KBM-7 (cell line): Measurements from ENCODE around the gene WNT1.
A peak's percentile ranks its signal among the peaks of the same experiment; 100 is the strongest.

Experiments used
- DNase-seq: peaks from one replicate; pipeline ENCODE4 v3.0.0-alpha.2; 2015
- in situ Hi-C: fragments of 300-500 bp; cut with MboI; formaldehyde crosslinking; loops from 2 replicates; pipeline ENCODE4 v1.14.3; 2020; ENCODE audit warnings: low sequenced_read_pairs, low pct_unique_long_range_greater_than_20kb, mixed read lengths

WNT1 gene

GRCh38 chr12:48996794-48997718, 18.9 kb downstream of the WNT1 start:
- in situ Hi-C loops, result no loop called here
- peak; percentile 83 for DNase-seq

- in situ Hi-C loops, result no loop called here
- peak; percentile 29 for DNase-seq
Observed at GRCh38 chr12:48997719-48998496, 19.8 kb downstream of the WNT1 start.

- DNase-seq, result peak; percentile 55
- in situ Hi-C loops, result no loop called here
Observed at GRCh38 chr12:48998497-48999353, 20.6 kb downstream of the WNT1 start.

GRCh38 chr12:48999371-49000131, 21.4 kb downstream of the WNT1 start, which contains the start of gene DDN:
Gene DDN (minus strand): TSS chr12:48999375. CDS start chr12:48999287, 88 bp downstream.
- peak; percentile 93 for DNase-seq
- in situ Hi-C loops, result no loop called here

- no peak for DNase-seq
- in situ Hi-C loops, result no loop called here
Observed at GRCh38 chr12:49000346-49000745, 22.2 kb downstream of the WNT1 start.

GRCh38 chr12:49008943-49009342, 30.8 kb downstream of the WNT1 start:
- DNase-seq, result no peak

GRCh38 chr12:49010092-49010668, 32.1 kb downstream of the WNT1 start:
- no peak for DNase-seq
- in situ Hi-C loops, result no loop called here

More at GRCh38 chr12:49008943-49009342, 30.8 kb downstream of the WNT1 start:
- in situ Hi-C loops, result no loop called here

GRCh38 chr12:49012739-49013138, 34.6 kb downstream of the WNT1 start:
- DNase-seq, result no peak
- in situ Hi-C loops, result no loop called here

- DNase-seq, result no peak
- in situ Hi-C loops, result no loop called here
Observed at GRCh38 chr12:49013428-49013827, 35.3 kb downstream of the WNT1 start.

GRCh38 chr12:49014547-49014946, 36.4 kb downstream of the WNT1 start:
- no peak for DNase-seq
- in situ Hi-C loops, result no loop called here

- no peak for DNase-seq
- in situ Hi-C loops, result no loop called here
Observed at GRCh38 chr12:49015196-49015595, 37.1 kb downstream of the WNT1 start.

GRCh38 chr12:49017891-49018260, 39.8 kb downstream of the WNT1 start:
- peak; percentile 72 for DNase-seq
- in situ Hi-C loops, result no loop called here

- peak; percentile 99 for DNase-seq
- in situ Hi-C loops, result no loop called here
Observed at GRCh38 chr12:49018261-49019119, 40.4 kb downstream of the WNT1 start, which contains the start of gene PRKAG1. Gene PRKAG1 (minus strand): TSS chr12:49018776. CDS start chr12:49018740, 36 bp downstream.

GRCh38 chr12:49019120-49019430, 41.0 kb downstream of the WNT1 start:
- DNase-seq, result no peak
- in situ Hi-C loops, result no loop called here

- DNase-seq, result peak; percentile 93
- in situ Hi-C loops, result no loop called here
Observed at GRCh38 chr12:49019443-49020324, 41.6 kb downstream of the WNT1 start.

- in situ Hi-C loops, result no loop called here
- DNase-seq, result no peak
Observed at GRCh38 chr12:49020441-49020840, 42.3 kb downstream of the WNT1 start.
